Esophagus squamous epithelium (tissue), 4 donors: ENCODE results near the gene KRTAP10-10.
"Not testable (repeated sequence)": the region's sequence is repeated elsewhere in the genome, so short reads cannot be mapped to it uniquely, and the experiment has no call there.

Experiments
- POLR2A ChIP-seq, 4 donors: fragments of 450-650 bp; IDR thresholded peaks; one replicate each; pipeline ENCODE4 v1.6.1; 2017; ENCODE audit warnings: antibody characterized with exemption in 4 of 4, mild to moderate bottlenecking in 4 of 4, moderate library complexity in 3 of 4
- TF ChIP-seq, protein P1 (sequence below), 6 experiments: fragments of 450-650 bp in 4 of 6; fragments of 200-600 bp in 2 of 6; sonication (generic) in 2 of 6; IDR thresholded peaks; one replicate each; pipeline ENCODE4 v1.5.1; 2016 to 2019; ENCODE audit warnings: antibody characterized with exemption in 6 of 6, mild to moderate bottlenecking in 4 of 6, moderate library complexity in 4 of 6

DNA sequence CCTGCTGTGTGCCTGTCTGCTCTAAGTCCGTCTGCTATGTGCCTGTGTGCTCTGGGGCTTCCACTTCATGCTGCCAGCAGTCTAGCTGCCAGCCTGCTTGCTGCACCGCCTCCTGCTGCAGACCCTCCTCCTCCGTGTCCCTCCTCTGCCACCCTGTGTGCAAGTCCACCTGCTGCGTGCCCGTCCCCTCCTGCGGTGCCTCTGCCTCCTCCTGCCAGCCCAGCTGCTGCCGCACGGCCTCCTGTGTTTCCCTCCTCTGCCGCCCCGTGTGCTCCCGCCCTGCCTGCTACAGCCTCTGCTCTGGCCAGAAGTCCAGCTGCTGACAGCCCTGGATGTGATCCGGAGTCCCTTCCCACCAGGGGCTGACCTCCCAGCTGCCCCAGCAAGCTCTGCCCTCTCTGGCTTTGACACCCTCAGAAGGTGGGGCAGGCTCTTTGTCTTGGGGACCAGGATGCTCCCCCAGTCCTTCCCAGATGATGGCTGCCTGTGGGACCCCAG, 744 bp downstream of the KRTAP10-10 start:
- TF ChIP-seq, protein P1, sequence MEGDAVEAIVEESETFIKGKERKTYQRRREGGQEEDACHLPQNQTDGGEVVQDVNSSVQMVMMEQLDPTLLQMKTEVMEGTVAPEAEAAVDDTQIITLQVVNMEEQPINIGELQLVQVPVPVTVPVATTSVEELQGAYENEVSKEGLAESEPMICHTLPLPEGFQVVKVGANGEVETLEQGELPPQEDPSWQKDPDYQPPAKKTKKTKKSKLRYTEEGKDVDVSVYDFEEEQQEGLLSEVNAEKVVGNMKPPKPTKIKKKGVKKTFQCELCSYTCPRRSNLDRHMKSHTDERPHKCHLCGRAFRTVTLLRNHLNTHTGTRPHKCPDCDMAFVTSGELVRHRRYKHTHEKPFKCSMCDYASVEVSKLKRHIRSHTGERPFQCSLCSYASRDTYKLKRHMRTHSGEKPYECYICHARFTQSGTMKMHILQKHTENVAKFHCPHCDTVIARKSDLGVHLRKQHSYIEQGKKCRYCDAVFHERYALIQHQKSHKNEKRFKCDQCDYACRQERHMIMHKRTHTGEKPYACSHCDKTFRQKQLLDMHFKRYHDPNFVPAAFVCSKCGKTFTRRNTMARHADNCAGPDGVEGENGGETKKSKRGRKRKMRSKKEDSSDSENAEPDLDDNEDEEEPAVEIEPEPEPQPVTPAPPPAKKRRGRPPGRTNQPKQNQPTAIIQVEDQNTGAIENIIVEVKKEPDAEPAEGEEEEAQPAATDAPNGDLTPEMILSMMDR (IDR thresholded peaks at IDR 0.05): not testable (repeated sequence)
- not testable (repeated sequence) for TF ChIP-seq POLR2A (IDR thresholded peaks at IDR 0.05)
